Neural cell (in vitro differentiated cells): ENCODE measurements around the gene SLC2A10. TPM values are rescaled to one million over a fixed set of nuclear protein-coding genes. Genes with fewer than 3 reads are reported as not detected.

Experiments used
- H2AFZ ChIP-seq: fragments of 200-600, 300-800 bp; sonication (generic), shearing (Covaris generic); 2 replicates; pipeline ENCODE4 v1.6.0; 2014; ENCODE audit warnings: low read depth, mild to moderate bottlenecking, antibody characterized with exemption, low read length, moderate library complexity
- H3F3A ChIP-seq: fragments of 200-600 bp; shearing (Covaris generic); 2 replicates; pipeline ENCODE4 v1.6.1; 2016; ENCODE audit warnings: mild to moderate bottlenecking, moderate library complexity, mixed read lengths, antibody characterized with exemption, low read length; ENCODE audit not compliant: insufficient read depth, poor library complexity, severe bottlenecking
- H3K27ac ChIP-seq: fragments of 200-600, 300-800 bp; sonication (generic), shearing (Covaris generic); 2 replicates; pipeline ENCODE4 v1.5.1; 2014; ENCODE audit warnings: mild to moderate bottlenecking, low read length, moderate library complexity
- H3K27me3 ChIP-seq: fragments of 300-800, 200-600 bp; sonication (generic), shearing (Covaris generic); 2 replicates; pipeline ENCODE4 v1.6.0; 2014; ENCODE audit warnings: mild to moderate bottlenecking, low read depth, low read length, moderate library complexity; ENCODE audit not compliant: insufficient read depth
- H3K36me3 ChIP-seq: fragments of 300-800, 200-600 bp; sonication (generic), shearing (Covaris generic); 2 replicates; pipeline ENCODE4 v1.5.1; 2014; ENCODE audit warnings: mild to moderate bottlenecking, antibody characterized with exemption, low read length, moderate library complexity; ENCODE audit not compliant: insufficient read depth
- H3K4me2 ChIP-seq: fragments of 300-800, 200-600 bp; sonication (generic), shearing (Covaris generic); 2 replicates; pipeline ENCODE4 v1.6.0; 2014; ENCODE audit warnings: mild to moderate bottlenecking, low read length
- H3K4me3 ChIP-seq: fragments of 300-800, 200-600 bp; sonication (generic), shearing (Covaris generic); 2 replicates; pipeline ENCODE4 v1.5.1; 2014; ENCODE audit warnings: mild to moderate bottlenecking, low read length, moderate library complexity
- H3K79me2 ChIP-seq: fragments of 200-600 bp; shearing (Covaris generic); replicated peaks from 2 replicates; pipeline ENCODE4 v1.6.0; 2014; ENCODE audit warnings: mild to moderate bottlenecking, low read length, moderate library complexity; ENCODE audit not compliant: insufficient read depth
- H3K9ac ChIP-seq: fragments of 300-800, 200-600 bp; sonication (generic), shearing (Covaris generic); 2 replicates; pipeline ENCODE4 v1.6.1; 2016; ENCODE audit warnings: mild to moderate bottlenecking, low read length, mixed read lengths
- H3K9me2 ChIP-seq: fragments of 200-600 bp; shearing (Covaris generic); 2 replicates; pipeline ENCODE4 v1.6.1; 2016; ENCODE audit warnings: mild to moderate bottlenecking, low read length, mixed read lengths; ENCODE audit not compliant: insufficient read depth
- H3K9me3 ChIP-seq: fragments of 200-600, 300-800 bp; sonication (generic), shearing (Covaris generic); 2 replicates; pipeline ENCODE4 v1.6.1; 2016; ENCODE audit warnings: mild to moderate bottlenecking, mixed run types, low read length, moderate library complexity, mixed read lengths
- H4K20me1 ChIP-seq: fragments of 200-600 bp; shearing (Covaris generic); 2 replicates; pipeline ENCODE4 v1.6.1; 2016; ENCODE audit warnings: mild to moderate bottlenecking, mixed run types; ENCODE audit not compliant: insufficient read depth
- CTCF ChIP-seq: fragments of 450-650 bp; IDR thresholded peaks from 2 replicates; pipeline ENCODE4 v1.5.1; 2014; ENCODE audit warnings: antibody characterized with exemption, mild to moderate bottlenecking, moderate library complexity; ENCODE audit not compliant: poor library complexity, severe bottlenecking
- EP300 ChIP-seq: fragments of 450-650 bp; conservative IDR thresholded peaks from 2 replicates; pipeline ENCODE4 v1.6.1; 2014; ENCODE audit warnings: antibody characterized with exemption, mild to moderate bottlenecking, moderate library complexity; ENCODE audit not compliant: poor library complexity, severe bottlenecking
- EZH2 ChIP-seq: fragments of 200-600, 300-800 bp; shearing (Covaris generic), sonication (generic); IDR thresholded peaks from 2 replicates; pipeline ENCODE4 v1.6.1; 2014; ENCODE audit warnings: antibody characterized with exemption, low read length, borderline replicate concordance, mild to moderate bottlenecking; ENCODE audit not compliant: insufficient read depth, poor library complexity, severe bottlenecking
- MXI1 ChIP-seq: fragments of 450-650 bp; conservative IDR thresholded peaks from 2 replicates; pipeline ENCODE4 v1.6.1; 2014; ENCODE audit warnings: antibody characterized with exemption, mild to moderate bottlenecking; ENCODE audit not compliant: poor library complexity, severe bottlenecking
- POLR2AphosphoS5 ChIP-seq: IDR thresholded peaks from 2 replicates; pipeline ENCODE4 v1.6.1; 2012
- RAD21 ChIP-seq: fragments of 450-650 bp; conservative IDR thresholded peaks from 2 replicates; pipeline ENCODE4 v1.6.1; 2014; ENCODE audit warnings: antibody characterized with exemption, mild to moderate bottlenecking, moderate library complexity
- REST ChIP-seq: IDR thresholded peaks from 2 replicates; pipeline ENCODE4 v1.6.1; 2012; ENCODE audit warnings: borderline replicate concordance
- SMC3 ChIP-seq: fragments of 450-650 bp; conservative IDR thresholded peaks from 2 replicates; pipeline ENCODE4 v1.6.1; 2014; ENCODE audit warnings: antibody characterized with exemption, mild to moderate bottlenecking, moderate library complexity; ENCODE audit not compliant: poor library complexity
- TAF1 ChIP-seq: IDR thresholded peaks from 2 replicates; pipeline ENCODE4 v1.6.1; 2012; ENCODE audit warnings: low read depth
- polyA plus RNA-seq: library from polyadenylated mRNA; depleted of rRNA; stranded (reverse); fragments of >200 nt; gene quantifications from 2 replicates; pipeline ENCODE4 v1.2.3, GENCODE V29; 2014

Gene SLC2A10
- polyA plus RNA-seq, 1 donor from 2014 or later, result not detected

GRCh38 chr20:46680684-46681031 is 28.8 kb upstream of the SLC2A10 start:
- H3K4me3 ChIP-seq, result no peak overlapping the region
- H3K27ac ChIP-seq, result no peak overlapping the region
- peaks cover 5% of the 10 kb centered on the region for H3K36me3 ChIP-seq
- no peak overlapping the region for H2AFZ ChIP-seq
- H3K79me2 ChIP-seq, result peaks cover 14% of the 10 kb centered on the region
- TF ChIP-seq CTCF (no peak), RAD21 (no peak), POLR2AphosphoS5 (no peak), EZH2 (no peak), MXI1 (no peak), EP300 (no peak), SMC3 (no peak), REST (no peak), TAF1 (no peak)
- H3K9me2 ChIP-seq, result no peaks in the 10 kb centered on the region
- no peaks in the 10 kb centered on the region for H3K9me3 ChIP-seq
- H3K9ac ChIP-seq, result no peak overlapping the region
- H3K4me2 ChIP-seq, result no peak overlapping the region
- no peaks in the 10 kb centered on the region for H3K27me3 ChIP-seq
- no peaks in the 10 kb centered on the region for H3F3A ChIP-seq
- no peaks in the 10 kb centered on the region for H4K20me1 ChIP-seq

GRCh38 chr20:46681032-46681854 is 28.2 kb upstream of the SLC2A10 start:
- Histone ChIP-seq H3K4me2 (no peak overlapping the region), H3K9ac (no peak overlapping the region), H4K20me1 (no peaks in the 10 kb centered on the region), H2AFZ (no peak overlapping the region), H3K9me2 (no peaks in the 10 kb centered on the region), H3K27me3 (no peaks in the 10 kb centered on the region), H3K27ac (no peak overlapping the region), H3K4me3 (no peak overlapping the region), H3K36me3 (peaks cover 5% of the 10 kb centered on the region), H3K9me3 (no peaks in the 10 kb centered on the region), H3K79me2 (peaks cover 19% of the 10 kb centered on the region), H3F3A (no peaks in the 10 kb centered on the region)
- TF ChIP-seq POLR2AphosphoS5, result no peak
- no peak for TF ChIP-seq REST
- peak; percentile 71 for TF ChIP-seq RAD21
- TF ChIP-seq EZH2, result no peak
- TF ChIP-seq MXI1, result no peak
- peak; percentile 78 for TF ChIP-seq CTCF
- TF ChIP-seq TAF1, result no peak
- peak; percentile 77 for TF ChIP-seq SMC3
- no peak for TF ChIP-seq EP300
